GM23338 (cell line): ENCODE measurements around the gene PANX3. TPM values are rescaled to one million over a fixed set of nuclear protein-coding genes. Genes with fewer than 3 reads are reported as not detected.

Experiments
- ATAC-seq: fragments of 200-7000 bp; cut with Tn5 transposase; 3 replicates; pipeline ENCODE4 v1.9.1; 2020
- DNase-seq: peaks from one replicate; pipeline ENCODE4 v3.0.0-alpha.2; 2015; ENCODE audit warnings: low spot score
- H2AFZ ChIP-seq: fragments of 200-600 bp; sonication (generic); 2 replicates; pipeline ENCODE4 v1.8.0; 2016; ENCODE audit warnings: antibody characterized with exemption, mild to moderate bottlenecking, moderate library complexity
- H3F3A ChIP-seq: fragments of 200-600 bp; sonication (generic); replicated peaks from 2 replicates; pipeline ENCODE4 v1.8.0; 2017; ENCODE audit warnings: antibody characterized with exemption, mixed run types, low read depth
- H3K27ac ChIP-seq: fragments of 200-600 bp; sonication (generic); 2 replicates; pipeline ENCODE4 v1.6.1; 2016; ENCODE audit warnings: low read depth
- H3K27me3 ChIP-seq: fragments of 200-600 bp; sonication (generic); 2 replicates; pipeline ENCODE4 v1.8.0; 2016; ENCODE audit warnings: mild to moderate bottlenecking, mixed run types, moderate library complexity; ENCODE audit not compliant: insufficient read depth
- H3K36me3 ChIP-seq: fragments of 200-600 bp; sonication (generic); 2 replicates; pipeline ENCODE4 v1.8.0; 2016; ENCODE audit warnings: mild to moderate bottlenecking; ENCODE audit not compliant: insufficient read depth
- H3K4me1 ChIP-seq: fragments of 200-600 bp; sonication (generic); 2 replicates; pipeline ENCODE4 v1.8.0; 2016; ENCODE audit warnings: mild to moderate bottlenecking, moderate library complexity; ENCODE audit not compliant: insufficient read depth
- H3K4me2 ChIP-seq: fragments of 200-600 bp; sonication (generic); 2 replicates; pipeline ENCODE4 v1.7.1; 2017; ENCODE audit warnings: mixed run types
- H3K4me3 ChIP-seq: fragments of 200-600 bp; sonication (generic); 2 replicates; pipeline ENCODE4 v1.6.1; 2016; ENCODE audit warnings: mixed run types
- H3K79me2 ChIP-seq: fragments of 200-600 bp; sonication (generic); replicated peaks from 2 replicates; pipeline ENCODE4 v1.8.0; 2017; ENCODE audit warnings: mild to moderate bottlenecking; ENCODE audit not compliant: insufficient read depth
- H3K9me2 ChIP-seq: fragments of 200-600 bp; sonication (generic); 2 replicates; pipeline ENCODE4 v1.8.0; 2017; ENCODE audit not compliant: insufficient read depth
- H4K20me1 ChIP-seq: fragments of 200-600 bp; sonication (generic); replicated peaks from 2 replicates; pipeline ENCODE4 v1.8.0; 2017; ENCODE audit warnings: mild to moderate bottlenecking; ENCODE audit not compliant: insufficient read depth
- H3K27ac Mint-ChIP-seq: 2 replicates; pipeline ENCODE4 v1.8.0; 2020; ENCODE audit warnings: inconsistent platforms, mild to moderate bottlenecking, moderate library complexity, mixed read lengths
- H3K27me3 Mint-ChIP-seq: 3 replicates; pipeline ENCODE4 v1.8.0; 2022; ENCODE audit warnings: low read depth, mild to moderate bottlenecking, moderate library complexity, mixed read lengths, inconsistent platforms; ENCODE audit not compliant: insufficient read depth, poor library complexity
- H3K36me3 Mint-ChIP-seq: 3 replicates; pipeline ENCODE4 v1.8.0; 2021; ENCODE audit warnings: low read depth, mild to moderate bottlenecking, inconsistent platforms, moderate library complexity, mixed read lengths
- H3K4me1 Mint-ChIP-seq: 3 replicates; pipeline ENCODE4 v1.8.0; 2020; ENCODE audit warnings: mild to moderate bottlenecking, inconsistent platforms, mixed read lengths
- H3K4me3 Mint-ChIP-seq: 3 replicates; pipeline ENCODE4 v1.8.0; 2021; ENCODE audit warnings: moderate library complexity, mild to moderate bottlenecking, inconsistent platforms, mixed read lengths
- H3K9me3 Mint-ChIP-seq: 3 replicates; pipeline ENCODE4 v1.8.0; 2020; ENCODE audit warnings: moderate library complexity, mild to moderate bottlenecking, inconsistent platforms, mixed read lengths
- CTCF ChIP-seq, 2 experiments: fragments of 200-600 bp in 1 of 2; sonication (generic) in 1 of 2; conservative IDR thresholded peaks; 2 replicates each; pipeline versions ENCODE4 v1.5.1 to v1.6.1; 2016 to 2017; ENCODE audit warnings: antibody characterized with exemption in 2 of 2, low read depth in 2 of 2, mild to moderate bottlenecking in 2 of 2, moderate library complexity in 1 of 2
- EZH2 ChIP-seq: fragments of 200-600 bp; sonication (generic); IDR thresholded peaks from one replicate; pipeline ENCODE4 v1.8.0; 2017; ENCODE audit warnings: antibody characterized with exemption, mild to moderate bottlenecking, low read depth; ENCODE audit not compliant: unreplicated experiment
- EZH2phosphoT487 ChIP-seq: fragments of 200-600 bp; sonication (generic); IDR thresholded peaks from one replicate; pipeline ENCODE4 v1.8.1; 2018; ENCODE audit warnings: antibody characterized with exemption; ENCODE audit not compliant: unreplicated experiment
- JUNB ChIP-seq: IDR thresholded peaks from one replicate; pipeline ENCODE4 v1.6.1; 2016; ENCODE audit warnings: antibody characterized with exemption; ENCODE audit not compliant: unreplicated experiment
- NANOG ChIP-seq: IDR thresholded peaks from 2 replicates; pipeline ENCODE4 v1.6.1; 2016; ENCODE audit warnings: antibody characterized with exemption, borderline replicate concordance
- STAT1 ChIP-seq: IDR thresholded peaks from one replicate; pipeline ENCODE4 v1.6.1; 2016; ENCODE audit warnings: antibody characterized with exemption; ENCODE audit not compliant: unreplicated experiment
- ZNF462 ChIP-seq: fragments of 250-450 bp; sonication (Bioruptor Pico); IDR thresholded peaks from 2 replicates; pipeline ENCODE4 v1.5.0; 2020; ENCODE audit warnings: mild to moderate bottlenecking, moderate library complexity
- polyA plus RNA-seq: library from polyadenylated mRNA; unstranded; fragments of >200 nt; fragmentation: Nextera tagmentation; extraction: Ambion mirVana; gene quantifications from 2 replicates; pipeline ENCODE4 v1.2.1, GENCODE V29; 2016
- total RNA-seq: library from RNA; depleted of rRNA; stranded (reverse); fragments of >200 nt; shearing (Covaris generic); gene quantifications from 2 replicates; pipeline ENCODE4 v1.2.3, GENCODE V29; 2014
- TF ChIP-seq, protein P1 (sequence below): IDR thresholded peaks from 2 replicates; pipeline ENCODE4 v1.6.1; 2016; ENCODE audit warnings: antibody characterized with exemption

Gene PANX3
- total and polyA plus RNA-seq, 2 experiments from 2014 or later: not detected

- TF ChIP-seq ZNF462 (CRISPR knock-in tag) (no peak), STAT1 (no peak)
- TF ChIP-seq, protein P1, sequence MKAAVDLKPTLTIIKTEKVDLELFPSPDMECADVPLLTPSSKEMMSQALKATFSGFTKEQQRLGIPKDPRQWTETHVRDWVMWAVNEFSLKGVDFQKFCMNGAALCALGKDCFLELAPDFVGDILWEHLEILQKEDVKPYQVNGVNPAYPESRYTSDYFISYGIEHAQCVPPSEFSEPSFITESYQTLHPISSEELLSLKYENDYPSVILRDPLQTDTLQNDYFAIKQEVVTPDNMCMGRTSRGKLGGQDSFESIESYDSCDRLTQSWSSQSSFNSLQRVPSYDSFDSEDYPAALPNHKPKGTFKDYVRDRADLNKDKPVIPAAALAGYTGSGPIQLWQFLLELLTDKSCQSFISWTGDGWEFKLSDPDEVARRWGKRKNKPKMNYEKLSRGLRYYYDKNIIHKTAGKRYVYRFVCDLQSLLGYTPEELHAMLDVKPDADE: no peak
Observed at GRCh38 chr11:124595302-124595701, 15.9 kb upstream of the PANX3 start (continued).

DNA sequence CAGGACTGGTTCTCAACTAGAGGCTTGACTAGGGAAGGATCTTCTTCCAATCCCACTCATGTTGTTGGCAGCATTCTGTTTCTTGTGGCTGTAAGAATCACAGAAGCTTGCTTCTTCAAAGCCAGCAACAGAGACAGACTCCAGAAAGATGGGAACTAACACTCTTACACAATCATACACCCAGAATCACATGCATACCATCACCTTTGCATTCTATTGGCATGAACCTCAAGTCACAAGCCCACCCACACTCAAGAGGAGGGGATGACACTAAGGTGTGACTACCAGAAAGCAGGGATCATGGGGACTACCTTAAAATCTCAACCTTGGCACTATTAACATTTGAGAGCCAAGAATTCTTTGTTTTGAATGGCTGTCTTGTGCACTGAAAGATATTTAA, 13.6 kb upstream of the PANX3 start:
- H3K79me2 ChIP-seq: no peaks in the 10 kb centered on the region
- no peaks in the 10 kb centered on the region for H3K36me3 Mint-ChIP-seq
- no peak overlapping the region for H2AFZ ChIP-seq
- H3K27ac Mint-ChIP-seq: no peak overlapping the region
- no peaks in the 10 kb centered on the region for H3K36me3 ChIP-seq
- DNase-seq (no peak), ATAC-seq (no peak)
- H3K4me1 Mint-ChIP-seq: peaks cover 10% of the 10 kb centered on the region
- no peaks in the 10 kb centered on the region for H3K27me3 ChIP-seq
- no peak overlapping the region for H3K27ac ChIP-seq
- H3K9me2 ChIP-seq: no peaks in the 10 kb centered on the region
- H3F3A ChIP-seq: no peaks in the 10 kb centered on the region
- no peak overlapping the region for H3K4me3 ChIP-seq
- no peaks in the 10 kb centered on the region for H4K20me1 ChIP-seq
- H3K27me3 Mint-ChIP-seq: peaks cover 7% of the 10 kb centered on the region
- H3K4me3 Mint-ChIP-seq: no peak overlapping the region
- no peak overlapping the region for H3K4me2 ChIP-seq
- peaks cover 13% of the 10 kb centered on the region for H3K4me1 ChIP-seq
- no peaks in the 10 kb centered on the region for H3K9me3 Mint-ChIP-seq
- TF ChIP-seq, protein P1: no peak
- TF ChIP-seq NANOG (no peak), EZH2phosphoT487 (no peak), CTCF (conservative IDR thresholded peaks at IDR 0.05; ENCODE audit: low read depth in 2 of 2) (no peak), STAT1 (no peak), JUNB (no peak), EZH2 (no peak)
